Omental fat pad (tissue), 4 donors: Measurements from ENCODE around the gene CADM1. TPM values are rescaled to one million over a fixed set of nuclear protein-coding genes. Genes with fewer than 3 reads are reported as not detected.

Source experiments
- ATAC-seq: fragments of 150-250 bp; one replicate; pipeline ENCODE4 v1.9.1; 2016; ENCODE audit warnings: mild to moderate bottlenecking, moderate library complexity; ENCODE audit not compliant: low FRiP score
- DNase-seq: peaks from one replicate; pipeline ENCODE4 v3.0.0-alpha.2; 2019; ENCODE audit warnings: low spot score
- CTCF ChIP-seq, 3 donors: fragments of 450-650 bp; IDR thresholded peaks; one replicate each; pipeline ENCODE4 v1.5.1; 2016 to 2017; ENCODE audit warnings: antibody characterized with exemption in 3 of 3, mild to moderate bottlenecking in 3 of 3, moderate library complexity in 2 of 3
- total RNA-seq, 4 donors: library from RNA; depleted of rRNA; stranded (reverse); fragments of >200 nt; gene quantifications; one replicate each; pipeline ENCODE4 v1.1.0, GENCODE V29; 2016

The CADM1 gene
- total RNA-seq, 4 donors from 2014 or later, result 5.8 to 27.9 (median 14.9) TPM

GRCh38 chr11:115470928-115471327 is 33.3 kb downstream of the CADM1 start:
- ATAC-seq, result no peak
- no peak for TF ChIP-seq CTCF (IDR thresholded peaks at IDR 0.05)
- DNase-seq, result no peak

- DNase-seq (no peak), ATAC-seq (no peak)
- no peak for TF ChIP-seq CTCF (IDR thresholded peaks at IDR 0.05)
Observed at GRCh38 chr11:115469361-115469760, 34.9 kb downstream of the CADM1 start.

- DNase-seq (no peak), ATAC-seq (no peak)
- no peak for TF ChIP-seq CTCF (IDR thresholded peaks at IDR 0.05)
Observed at GRCh38 chr11:115466122-115466521, 38.1 kb downstream of the CADM1 start.

- no peak for TF ChIP-seq CTCF (IDR thresholded peaks at IDR 0.05)
- ATAC-seq, result no peak
- DNase-seq, result no peak
Observed at GRCh38 chr11:115464269-115464668, 39.9 kb downstream of the CADM1 start.

- DNase-seq (no peak), ATAC-seq (no peak)
- no peak for TF ChIP-seq CTCF (IDR thresholded peaks at IDR 0.05)
Observed at GRCh38 chr11:115463606-115464005, 40.6 kb downstream of the CADM1 start.

GRCh38 chr11:115462757-115463156 is 41.5 kb downstream of the CADM1 start:
- no peak for TF ChIP-seq CTCF (IDR thresholded peaks at IDR 0.05)
- DNase-seq (no peak), ATAC-seq (no peak)

- DNase-seq, result no peak
- TF ChIP-seq CTCF (IDR thresholded peaks at IDR 0.05), result no peak
- no peak for ATAC-seq
Observed at GRCh38 chr11:115462004-115462541, 42.1 kb downstream of the CADM1 start.
